Activated B cell treated with CpG ODN at 0.5 μM for 24 hours (primary cell): ENCODE data around the gene UBP1. TPM values are rescaled to one million over a fixed set of nuclear protein-coding genes. Genes with fewer than 3 reads are reported as not detected.

ENCODE experiments used
- ATAC-seq: fragments of 200-7000 bp; cut with Tn5 transposase; one replicate; pipeline ENCODE4 v1.10.0; 2021; ENCODE audit warnings: low read depth, mild to moderate bottlenecking, moderate library complexity
- CTCF ChIA-PET: fragments of 350-600 bp; sonication (Branson Sonifier 250); formaldehyde crosslinking; loops from one replicate; lab custom pipeline; 2021; ENCODE audit warnings: antibody characterized with exemption; lab: Charles Lee
- POLR2A ChIA-PET: fragments of 350-600 bp; sonication (Branson Sonifier 250); formaldehyde crosslinking; loops from one replicate; lab custom pipeline; 2021; ENCODE audit warnings: antibody characterized with exemption; lab: Charles Lee
- DNase-seq: peaks from one replicate; pipeline ENCODE4 v3.0.0; 2022
- H3K27ac Mint-ChIP-seq: one replicate; pipeline ENCODE4 v1.8.0; 2020; ENCODE audit warnings: mixed read lengths
- H3K27me3 Mint-ChIP-seq: one replicate; pipeline ENCODE4 v1.8.0; 2021; ENCODE audit warnings: mixed read lengths
- H3K36me3 Mint-ChIP-seq: one replicate; pipeline ENCODE4 v1.8.0; 2021; ENCODE audit warnings: low read depth, mixed read lengths
- H3K4me1 Mint-ChIP-seq: one replicate; pipeline ENCODE4 v1.8.0; 2021; ENCODE audit warnings: mixed read lengths
- H3K4me3 Mint-ChIP-seq: one replicate; pipeline ENCODE4 v1.8.0; 2020; ENCODE audit warnings: mild to moderate bottlenecking, mixed read lengths
- H3K9me3 Mint-ChIP-seq: one replicate; pipeline ENCODE4 v1.8.0; 2020; ENCODE audit warnings: mixed read lengths
- CTCF ChIP-seq: fragments of 200-600 bp; IDR thresholded peaks from one replicate; pipeline ENCODE4 v1.8.0; 2022; ENCODE audit warnings: antibody characterized with exemption, mild to moderate bottlenecking
- intact Hi-C: fragments of 100-400 bp; cut with micrococcal nuclease; formaldehyde crosslinking; loops from one replicate; pipeline ENCODE4 v1.15.1; 2024
- total RNA-seq: library from RNA; stranded (reverse); gene quantifications from 2 replicates; pipeline ENCODE4 v1.2.3, GENCODE V29; 2022

UBP1 gene
- total RNA-seq, 1 donor from 2014 or later = 68.6 TPM

- CTCF ChIA-PET = no interaction called here
- Mint-ChIP-seq H3K4me3 (no peak overlapping the region), H3K27ac (no peak overlapping the region), H3K36me3 (peaks cover 88% of the 10 kb centered on the region), H3K4me1 (no peaks in the 10 kb centered on the region), H3K9me3 (no peaks in the 10 kb centered on the region), H3K27me3 (no peaks in the 10 kb centered on the region)
- POLR2A ChIA-PET = no interaction called here
- DNase-seq = no peak
- ATAC-seq = no peak
- intact Hi-C loops = loop anchor here (10.0 kb wide), 1 partner anchor 382 kb away; no protein-coding TSS in a partner anchor
- no peak for TF ChIP-seq CTCF
Observed at GRCh38 chr3:33402936-33403335, 37.3 kb downstream of the UBP1 start.

GRCh38 chr3:33401781-33402180 lies 38.4 kb downstream of the UBP1 start:
- POLR2A ChIA-PET = no interaction called here
- intact Hi-C loops = loop anchor here (10.0 kb wide), 1 partner anchor 383 kb away; no protein-coding TSS in a partner anchor
- no peaks in the 10 kb centered on the region for H3K4me1 Mint-ChIP-seq
- H3K4me3 Mint-ChIP-seq = no peak overlapping the region
- CTCF ChIA-PET = no interaction called here
- no peak for ATAC-seq
- DNase-seq = no peak
- no peak overlapping the region for H3K27ac Mint-ChIP-seq
- no peaks in the 10 kb centered on the region for H3K27me3 Mint-ChIP-seq
- H3K9me3 Mint-ChIP-seq = no peaks in the 10 kb centered on the region
- H3K36me3 Mint-ChIP-seq = peaks cover 88% of the 10 kb centered on the region
- TF ChIP-seq CTCF = no peak

- Mint-ChIP-seq H3K4me1 (no peaks in the 10 kb centered on the region), H3K36me3 (peaks cover 89% of the 10 kb centered on the region), H3K9me3 (no peaks in the 10 kb centered on the region), H3K4me3 (no peak overlapping the region), H3K27ac (no peak overlapping the region), H3K27me3 (no peaks in the 10 kb centered on the region)
- CTCF ChIA-PET = no interaction called here
- DNase-seq (no peak), ATAC-seq (no peak)
- no peak for TF ChIP-seq CTCF
- POLR2A ChIA-PET = no interaction called here
- intact Hi-C loops = no loop called here
Observed at GRCh38 chr3:33398410-33398809, 41.8 kb downstream of the UBP1 start.

- ChIA-PET CTCF (interaction anchor here (1.8 kb wide), 1 partner anchor 23 kb away, joined by 5 read pairs; no protein-coding TSS in a partner anchor), POLR2A (no interaction called here)
- DNase-seq (no peak), ATAC-seq (no peak)
- Mint-ChIP-seq H3K36me3 (peaks cover 90% of the 10 kb centered on the region), H3K27me3 (no peaks in the 10 kb centered on the region), H3K27ac (no peak overlapping the region), H3K4me1 (no peaks in the 10 kb centered on the region), H3K9me3 (no peaks in the 10 kb centered on the region), H3K4me3 (no peak overlapping the region)
- no peak for TF ChIP-seq CTCF
- intact Hi-C loops = no loop called here
Observed at GRCh38 chr3:33395900-33396299, 44.3 kb downstream of the UBP1 start.

- no peak overlapping the region for H3K4me3 Mint-ChIP-seq
- POLR2A ChIA-PET = no interaction called here
- CTCF ChIA-PET = interaction anchor here (0.8 to 1.8 kb wide), 2 partner anchors 22 to 393 kb away, joined by 4 to 5 read pairs; no protein-coding TSS in a partner anchor
- intact Hi-C loops = no loop called here
- H3K36me3 Mint-ChIP-seq = peaks cover 94% of the 10 kb centered on the region
- ATAC-seq (no peak), DNase-seq (no peak)
- no peaks in the 10 kb centered on the region for H3K27me3 Mint-ChIP-seq
- no peak overlapping the region for H3K27ac Mint-ChIP-seq
- no peaks in the 10 kb centered on the region for H3K4me1 Mint-ChIP-seq
- no peaks in the 10 kb centered on the region for H3K9me3 Mint-ChIP-seq
- no peak for TF ChIP-seq CTCF
Observed at GRCh38 chr3:33394403-33395054, 45.7 kb downstream of the UBP1 start.
